H1 (cell line): ENCODE results near the gene ATP8B3.

Experiments
- EZH2 ChIP-seq: fragments of 200-600 bp; sonication (generic); IDR thresholded peaks from 2 replicates; pipeline ENCODE4 v1.7.1; 2012; ENCODE audit warnings: low read depth, mild to moderate bottlenecking, moderate library complexity, low read length, inconsistent platforms; ENCODE audit not compliant: severe bottlenecking
- JUN ChIP-seq: IDR thresholded peaks from 2 replicates; pipeline ENCODE4 v1.6.1; 2011; ENCODE audit warnings: low read depth, mild to moderate bottlenecking, improper control_type of control experiment, low read length
- RFX5 ChIP-seq: IDR thresholded peaks from 2 replicates; pipeline ENCODE4 v1.6.1; 2011; ENCODE audit warnings: low read depth, low read length, improper control_type of control experiment, borderline replicate concordance
- SUZ12 ChIP-seq: fragments of 200-600 bp; sonication (generic); IDR thresholded peaks from 2 replicates; pipeline ENCODE4 v1.6.1; 2012; ENCODE audit warnings: mild to moderate bottlenecking, inconsistent platforms, low read length, moderate library complexity, mixed read lengths
- TBP ChIP-seq: IDR thresholded peaks from 2 replicates; pipeline ENCODE4 v1.6.1; 2011; ENCODE audit warnings: low read depth, low read length, improper control_type of control experiment
- TEAD4 ChIP-seq: IDR thresholded peaks from 2 replicates; pipeline ENCODE4 v1.6.1; 2012; ENCODE audit warnings: low read depth, low read length, inconsistent platforms, mixed read lengths
- TF ChIP-seq, protein P1 (sequence below), 3 experiments: IDR thresholded peaks; 1 replicate in 2 of 3; 2 replicates in 1 of 3; pipeline versions ENCODE4 v1.5.1 to v1.6.1; 2011; ENCODE audit warnings: low read length in 3 of 3, mild to moderate bottlenecking in 3 of 3, inconsistent platforms in 2 of 3, low read depth in 1 of 3, moderate library complexity in 1 of 3; ENCODE audit not compliant: insufficient read depth in 1 of 3; ENCODE audit errors: control extremely low read depth in 1 of 3

DNA sequence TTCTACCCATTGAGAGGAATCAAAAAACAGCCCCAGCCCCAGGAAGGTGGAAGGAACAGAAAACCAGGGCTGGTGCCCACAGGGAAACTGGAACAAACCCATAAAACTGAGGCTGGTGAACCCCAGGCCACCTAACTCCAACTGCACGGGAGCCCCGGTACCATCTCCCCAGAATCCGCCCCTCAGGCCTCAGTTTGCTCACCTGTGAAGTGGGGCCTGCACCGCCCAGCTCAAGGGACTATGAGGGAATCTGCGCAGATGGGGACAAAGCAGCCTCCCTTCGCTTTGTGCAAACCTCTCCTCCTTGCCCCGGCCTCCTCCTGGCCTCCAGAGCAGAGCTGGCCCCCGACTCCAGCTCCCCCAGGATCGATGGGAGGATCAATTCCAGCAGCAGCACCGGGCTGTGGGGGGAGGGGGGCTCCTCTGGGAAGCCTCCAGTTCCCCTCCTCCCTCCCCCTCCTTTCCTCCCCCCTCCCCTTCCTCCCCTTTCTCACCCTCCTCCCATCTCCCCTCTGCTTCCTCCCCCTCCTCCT is 67.9 kb downstream of the ATP8B3 start:
- TF ChIP-seq, protein P1, sequence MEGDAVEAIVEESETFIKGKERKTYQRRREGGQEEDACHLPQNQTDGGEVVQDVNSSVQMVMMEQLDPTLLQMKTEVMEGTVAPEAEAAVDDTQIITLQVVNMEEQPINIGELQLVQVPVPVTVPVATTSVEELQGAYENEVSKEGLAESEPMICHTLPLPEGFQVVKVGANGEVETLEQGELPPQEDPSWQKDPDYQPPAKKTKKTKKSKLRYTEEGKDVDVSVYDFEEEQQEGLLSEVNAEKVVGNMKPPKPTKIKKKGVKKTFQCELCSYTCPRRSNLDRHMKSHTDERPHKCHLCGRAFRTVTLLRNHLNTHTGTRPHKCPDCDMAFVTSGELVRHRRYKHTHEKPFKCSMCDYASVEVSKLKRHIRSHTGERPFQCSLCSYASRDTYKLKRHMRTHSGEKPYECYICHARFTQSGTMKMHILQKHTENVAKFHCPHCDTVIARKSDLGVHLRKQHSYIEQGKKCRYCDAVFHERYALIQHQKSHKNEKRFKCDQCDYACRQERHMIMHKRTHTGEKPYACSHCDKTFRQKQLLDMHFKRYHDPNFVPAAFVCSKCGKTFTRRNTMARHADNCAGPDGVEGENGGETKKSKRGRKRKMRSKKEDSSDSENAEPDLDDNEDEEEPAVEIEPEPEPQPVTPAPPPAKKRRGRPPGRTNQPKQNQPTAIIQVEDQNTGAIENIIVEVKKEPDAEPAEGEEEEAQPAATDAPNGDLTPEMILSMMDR (IDR thresholded peaks at IDR 0.05; ENCODE audit: control extremely low read depth in 1 of 3, insufficient read depth in 1 of 3, low read depth in 1 of 3, low read length in 3 of 3): no peak
- TF ChIP-seq RFX5 (no peak), JUN (no peak), EZH2 (no peak), TBP (no peak), TEAD4 (no peak), SUZ12 (no peak)
